ENCODE results near the gene DRP2.

GRCh38 chrX:101206471-101206870 lies 13.1 kb upstream of the DRP2 start:
- TF ChIP-seq POLR2A (IDR thresholded peaks at IDR 0.05) (no peak), CTCF (IDR thresholded peaks at IDR 0.05) (peak in 5 of 6 experiments; percentile 14 to 31 (median 23)), EP300 (IDR thresholded peaks at IDR 0.05) (no peak)
